K562 (cell line): ENCODE results near the gene CEACAM18.

Experiments
- RBBP5 ChIP-seq: fragments of 200-600 bp; sonication (generic); IDR thresholded peaks from 2 replicates; pipeline ENCODE4 v1.6.1; 2012; ENCODE audit warnings: borderline replicate concordance, mild to moderate bottlenecking, low read length, control low read depth, inconsistent platforms; ENCODE audit not compliant: insufficient read depth, poor library complexity, severe bottlenecking
- SRSF7 ChIP-seq: fragments of 200-400 bp; formaldehyde crosslinking; optimal IDR thresholded peaks from 2 replicates; pipeline ENCODE3; 2017; ENCODE audit warnings: mild to moderate bottlenecking, low read depth, low read length
- TCF7L2 ChIP-seq: fragments of 150-350 bp; IDR thresholded peaks from 2 replicates; pipeline ENCODE4 v1.6.1; 2016; ENCODE audit warnings: low read depth, mild to moderate bottlenecking, low read length, moderate library complexity
- U2AF2 ChIP-seq: fragments of 200-400 bp; formaldehyde crosslinking; optimal IDR thresholded peaks from 2 replicates; pipeline ENCODE3; 2017; ENCODE audit warnings: low read depth, mild to moderate bottlenecking, low read length
- ZNF12 ChIP-seq: sonication (generic); formaldehyde crosslinking; IDR thresholded peaks from 2 replicates; pipeline ENCODE4 v1.4.0; 2020; ENCODE audit warnings: mild to moderate bottlenecking, missing genetic modification reagents
- ZNF140 ChIP-seq: fragments of 250-450 bp; sonication (Bioruptor Pico); IDR thresholded peaks from 2 replicates; pipeline ENCODE4 v1.8.0; 2021; ENCODE audit warnings: moderate library complexity, mild to moderate bottlenecking, inconsistent platforms
- ZNF644 ChIP-seq: fragments of 200-800 bp; sonication (Bioruptor generic); IDR thresholded peaks from 2 replicates; pipeline ENCODE4 v1.6.1; 2016; ENCODE audit warnings: low read depth, missing genetic modification characterization, missing compliant biosample characterization
- TF ChIP-seq, protein P1 (sequence below), 2 experiments: fragments of 250-450 bp in 1 of 2; fragments of 450-650 bp in 1 of 2; sonication (Bioruptor Pico) in 1 of 2; IDR thresholded peaks; 2 replicates each; pipeline versions ENCODE4 v1.6.1 to v1.8.0; 2016 to 2021; ENCODE audit warnings: mild to moderate bottlenecking in 2 of 2, moderate library complexity in 2 of 2, missing compliant biosample characterization in 1 of 2, missing genetic modification characterization in 1 of 2
- TF ChIP-seq, protein P2 (sequence below): fragments of 250-450 bp; sonication (Bioruptor Pico); IDR thresholded peaks from 2 replicates; pipeline ENCODE4 v1.5.0; 2020; ENCODE audit warnings: mild to moderate bottlenecking, borderline replicate concordance
- TF ChIP-seq, protein P3 (sequence below), 3 experiments: IDR thresholded peaks in 2 of 3; conservative IDR thresholded peaks in 1 of 3; 2 replicates each; pipeline ENCODE4 v1.5.1; 2011 to 2012; ENCODE audit warnings: low read length in 3 of 3, mild to moderate bottlenecking in 3 of 3, control low read depth in 2 of 3, improper control_type of control experiment in 1 of 3, inconsistent platforms in 1 of 3, low read depth in 1 of 3, mixed read lengths in 1 of 3, moderate library complexity in 1 of 3; ENCODE audit not compliant: insufficient read depth in 2 of 3

DNA sequence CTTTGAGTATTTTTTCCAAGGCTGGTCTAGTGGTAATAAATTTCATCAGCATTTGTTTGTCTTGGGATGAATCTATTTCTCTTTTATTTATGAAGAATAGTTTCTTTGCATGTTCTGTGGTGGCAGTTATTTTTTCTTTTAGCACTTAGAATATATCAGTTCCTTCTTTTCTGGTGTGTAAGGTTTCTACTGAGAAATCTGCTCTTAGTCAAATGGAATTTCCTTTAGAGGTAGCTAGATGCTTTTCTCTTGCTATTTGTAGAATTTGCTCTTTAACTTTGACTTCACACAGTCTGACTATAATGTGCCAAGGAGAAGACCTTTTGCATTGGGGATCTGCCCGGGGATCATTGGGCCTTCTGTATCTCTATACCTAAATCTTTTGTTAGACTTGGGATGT is 57.2 kb downstream of the CEACAM18 start:
- TF ChIP-seq U2AF2, result no peak
- no peak for TF ChIP-seq ZNF12 (CRISPR knock-in tag)
- TF ChIP-seq TCF7L2, result no peak
- TF ChIP-seq, protein P1, sequence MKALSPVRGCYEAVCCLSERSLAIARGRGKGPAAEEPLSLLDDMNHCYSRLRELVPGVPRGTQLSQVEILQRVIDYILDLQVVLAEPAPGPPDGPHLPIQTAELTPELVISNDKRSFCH (CRISPR knock-in tag; IDR thresholded peaks at IDR 0.05), result no peak
- TF ChIP-seq, protein P1 (tag; IDR thresholded peaks at IDR 0.05), result no peak
- TF ChIP-seq SRSF7, result no peak
- no peak for TF ChIP-seq ZNF644
- TF ChIP-seq RBBP5, result no peak
- TF ChIP-seq, protein P2, sequence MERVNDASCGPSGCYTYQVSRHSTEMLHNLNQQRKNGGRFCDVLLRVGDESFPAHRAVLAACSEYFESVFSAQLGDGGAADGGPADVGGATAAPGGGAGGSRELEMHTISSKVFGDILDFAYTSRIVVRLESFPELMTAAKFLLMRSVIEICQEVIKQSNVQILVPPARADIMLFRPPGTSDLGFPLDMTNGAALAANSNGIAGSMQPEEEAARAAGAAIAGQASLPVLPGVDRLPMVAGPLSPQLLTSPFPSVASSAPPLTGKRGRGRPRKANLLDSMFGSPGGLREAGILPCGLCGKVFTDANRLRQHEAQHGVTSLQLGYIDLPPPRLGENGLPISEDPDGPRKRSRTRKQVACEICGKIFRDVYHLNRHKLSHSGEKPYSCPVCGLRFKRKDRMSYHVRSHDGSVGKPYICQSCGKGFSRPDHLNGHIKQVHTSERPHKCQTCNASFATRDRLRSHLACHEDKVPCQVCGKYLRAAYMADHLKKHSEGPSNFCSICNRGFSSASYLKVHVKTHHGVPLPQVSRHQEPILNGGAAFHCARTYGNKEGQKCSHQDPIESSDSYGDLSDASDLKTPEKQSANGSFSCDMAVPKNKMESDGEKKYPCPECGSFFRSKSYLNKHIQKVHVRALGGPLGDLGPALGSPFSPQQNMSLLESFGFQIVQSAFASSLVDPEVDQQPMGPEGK (CRISPR knock-in tag), result no peak
- TF ChIP-seq, protein P3, sequence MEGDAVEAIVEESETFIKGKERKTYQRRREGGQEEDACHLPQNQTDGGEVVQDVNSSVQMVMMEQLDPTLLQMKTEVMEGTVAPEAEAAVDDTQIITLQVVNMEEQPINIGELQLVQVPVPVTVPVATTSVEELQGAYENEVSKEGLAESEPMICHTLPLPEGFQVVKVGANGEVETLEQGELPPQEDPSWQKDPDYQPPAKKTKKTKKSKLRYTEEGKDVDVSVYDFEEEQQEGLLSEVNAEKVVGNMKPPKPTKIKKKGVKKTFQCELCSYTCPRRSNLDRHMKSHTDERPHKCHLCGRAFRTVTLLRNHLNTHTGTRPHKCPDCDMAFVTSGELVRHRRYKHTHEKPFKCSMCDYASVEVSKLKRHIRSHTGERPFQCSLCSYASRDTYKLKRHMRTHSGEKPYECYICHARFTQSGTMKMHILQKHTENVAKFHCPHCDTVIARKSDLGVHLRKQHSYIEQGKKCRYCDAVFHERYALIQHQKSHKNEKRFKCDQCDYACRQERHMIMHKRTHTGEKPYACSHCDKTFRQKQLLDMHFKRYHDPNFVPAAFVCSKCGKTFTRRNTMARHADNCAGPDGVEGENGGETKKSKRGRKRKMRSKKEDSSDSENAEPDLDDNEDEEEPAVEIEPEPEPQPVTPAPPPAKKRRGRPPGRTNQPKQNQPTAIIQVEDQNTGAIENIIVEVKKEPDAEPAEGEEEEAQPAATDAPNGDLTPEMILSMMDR (IDR thresholded peaks at IDR 0.05 in 2 of 3, conservative IDR thresholded peaks at IDR 0.05 in 1 of 3; ENCODE audit: insufficient read depth in 2 of 3, low read depth in 1 of 3, low read length in 3 of 3), result no peak
- no peak for TF ChIP-seq ZNF140 (CRISPR knock-in tag)
